H1 (cell line): ENCODE measurements around the gene SSR2. TPM values are rescaled to one million over a fixed set of nuclear protein-coding genes. Genes with fewer than 3 reads are reported as not detected.

Experiments used
- CTCF ChIA-PET: fragments of 300-600 bp; sonication (Branson Sonifier 250); formaldehyde crosslinking; loops from one replicate; lab custom pipeline; 2021; ENCODE audit not compliant: partially characterized antibody; lab: Charles Lee
- POLR2A ChIA-PET: fragments of 300-600 bp; sonication (Branson Sonifier 250); formaldehyde crosslinking; loops from one replicate; lab custom pipeline; 2021; ENCODE audit warnings: inconsistent platforms; ENCODE audit not compliant: partially characterized antibody; lab: Charles Lee
- DNase-seq, 2 experiments: peaks; one replicate each; pipeline versions ENCODE4 v3.0.0 to v3.0.0-alpha.2; 2010 to 2022; ENCODE audit warnings: low spot score in 2 of 2, low read depth in 1 of 2, mixed read lengths in 1 of 2
- FAIRE-seq: peaks from 2 replicates; lab custom pipeline; 2011; peaks lifted over from hg19 to GRCh38; lab: Jason Lieb, UNC
- H2AFZ ChIP-seq: 2 replicates; pipeline ENCODE4 v1.8.1; 2012; ENCODE audit warnings: low read length, inconsistent platforms
- H2AK5ac ChIP-seq: 2 replicates; pipeline ENCODE4 v1.6.1; 2013; ENCODE audit warnings: low read depth, low read length
- H2BK120ac ChIP-seq: replicated peaks from 2 replicates; pipeline ENCODE3; 2013; ENCODE audit warnings: low read depth, low read length, inconsistent platforms
- H2BK12ac ChIP-seq: 2 replicates; pipeline ENCODE4 v1.6.1; 2013; ENCODE audit warnings: low read depth, low read length
- H2BK15ac ChIP-seq: 2 replicates; pipeline ENCODE4 v1.6.1; 2013; ENCODE audit warnings: low read length
- H2BK20ac ChIP-seq: 2 replicates; pipeline ENCODE4 v1.6.1; 2013; ENCODE audit warnings: low read length
- H2BK5ac ChIP-seq: 2 replicates; pipeline ENCODE4 v1.6.1; 2013; ENCODE audit warnings: low read depth, low read length
- H3K14ac ChIP-seq: 2 replicates; pipeline ENCODE4 v1.6.1; 2013; ENCODE audit warnings: inconsistent platforms; ENCODE audit not compliant: insufficient read length
- H3K18ac ChIP-seq: 2 replicates; pipeline ENCODE4 v1.6.1; 2013; ENCODE audit warnings: low read length; ENCODE audit errors: extremely low read depth
- H3K23ac ChIP-seq: 2 replicates; pipeline ENCODE4 v1.6.1; 2013; ENCODE audit warnings: inconsistent platforms; ENCODE audit not compliant: insufficient read length
- H3K23me2 ChIP-seq: 2 replicates; pipeline ENCODE4 v1.6.1; 2013; ENCODE audit warnings: low read depth, low read length
- H3K27ac ChIP-seq: 2 replicates; pipeline ENCODE4 v1.6.1; 2011; ENCODE audit warnings: low read depth, low read length, inconsistent platforms
- H3K27me3 ChIP-seq, 4 experiments: replicated peaks in 1 of 4; 1 replicate in 1 of 4; 2 replicates in 3 of 4; pipeline versions ENCODE4 v1.6.1 to v1.8.1; 2011 to 2013; ENCODE audit warnings: low read length in 3 of 4, mild to moderate bottlenecking in 3 of 4, inconsistent platforms in 2 of 4, mixed read lengths in 2 of 4, moderate library complexity in 1 of 4; ENCODE audit not compliant: control insufficient read depth in 3 of 4, insufficient read depth in 3 of 4; ENCODE audit errors: extremely low read depth in 1 of 4
- H3K36me3 ChIP-seq, 4 experiments: 2 replicates each; pipeline versions ENCODE4 v1.6.1 to v1.8.1; 2011 to 2013; ENCODE audit warnings: mild to moderate bottlenecking in 4 of 4, low read length in 3 of 4, moderate library complexity in 2 of 4, control low read depth in 1 of 4, inconsistent platforms in 1 of 4; ENCODE audit not compliant: insufficient read depth in 4 of 4, control insufficient read depth in 2 of 4
- H3K4ac ChIP-seq: replicated peaks from 2 replicates; pipeline ENCODE3; 2013; ENCODE audit warnings: low read length, low read depth, mixed read lengths, inconsistent platforms; ENCODE audit not compliant: insufficient read length
- H3K4me1 ChIP-seq, 4 experiments: replicated peaks in 1 of 4; 1 replicate in 1 of 4; 2 replicates in 3 of 4; pipeline versions ENCODE4 v1.6.1 to v1.8.1; 2011 to 2013; ENCODE audit warnings: low read length in 3 of 4, inconsistent platforms in 2 of 4, mixed read lengths in 1 of 4; ENCODE audit not compliant: insufficient read depth in 4 of 4, control insufficient read depth in 3 of 4
- H3K4me2 ChIP-seq, 2 experiments: 2 replicates each; pipeline versions ENCODE4 v1.6.1 to v1.8.1; 2011 to 2013; ENCODE audit warnings: low read depth in 2 of 2, low read length in 2 of 2, control low read depth in 1 of 2, inconsistent platforms in 1 of 2, mild to moderate bottlenecking in 1 of 2; ENCODE audit not compliant: insufficient read depth in 1 of 2
- H3K4me3 ChIP-seq, 4 experiments: fragments of 200-600, 300-600 bp in 1 of 4; sonication (generic), shearing (Covaris generic), sonication (Bioruptor Twin) in 1 of 4; 2 replicates each; pipeline versions ENCODE4 v1.5.1 to v1.8.1; 2011 to 2016; ENCODE audit warnings: low read length in 4 of 4, low read depth in 3 of 4, control low read depth in 2 of 4, inconsistent platforms in 2 of 4, mild to moderate bottlenecking in 2 of 4, mixed read lengths in 1 of 4, moderate library complexity in 1 of 4; ENCODE audit not compliant: insufficient read depth in 2 of 4; ENCODE audit errors: extremely low read depth in 1 of 4
- H3K56ac ChIP-seq: replicated peaks from 2 replicates; pipeline ENCODE3; 2013; ENCODE audit warnings: low read depth, mild to moderate bottlenecking, mixed read lengths, low read length, inconsistent platforms; ENCODE audit not compliant: insufficient read length
- H3K79me1 ChIP-seq: 2 replicates; pipeline ENCODE4 v1.6.1; 2013; ENCODE audit warnings: low read depth, low read length, control low read depth
- H3K79me2 ChIP-seq, 2 experiments: 2 replicates each; pipeline versions ENCODE4 v1.6.1 to v1.8.1; 2012 to 2013; ENCODE audit warnings: low read length in 2 of 2, mild to moderate bottlenecking in 2 of 2, inconsistent platforms in 1 of 2; ENCODE audit not compliant: insufficient read depth in 2 of 2, control insufficient read depth in 1 of 2
- H3K9ac ChIP-seq, 4 experiments: replicated peaks in 1 of 4; 1 replicate in 1 of 4; 2 replicates in 3 of 4; pipeline versions ENCODE4 v1.6.1 to v1.8.1; 2011 to 2013; ENCODE audit warnings: low read depth in 3 of 4, low read length in 3 of 4, control low read depth in 2 of 4, mild to moderate bottlenecking in 2 of 4, moderate library complexity in 2 of 4, inconsistent platforms in 1 of 4; ENCODE audit errors: extremely low read depth in 1 of 4
- H3K9me3 ChIP-seq, 2 experiments: 2 replicates each; pipeline versions ENCODE4 v1.6.1 to v1.8.1; 2012 to 2013; ENCODE audit warnings: mild to moderate bottlenecking in 2 of 2, moderate library complexity in 2 of 2, control low read depth in 1 of 2, inconsistent platforms in 1 of 2, low read depth in 1 of 2, low read length in 1 of 2, mixed read lengths in 1 of 2; ENCODE audit not compliant: insufficient read depth in 2 of 2
- H4K20me1 ChIP-seq, 2 experiments: replicated peaks in 1 of 2; 2 replicates each; pipeline versions ENCODE3 to v1.8.1; 2011 to 2013; ENCODE audit warnings: inconsistent platforms in 2 of 2, low read length in 2 of 2, mild to moderate bottlenecking in 1 of 2; ENCODE audit not compliant: insufficient read depth in 2 of 2, control insufficient read depth in 1 of 2
- H4K5ac ChIP-seq: 2 replicates; pipeline ENCODE4 v1.6.1; 2013; ENCODE audit warnings: low read length, low read depth, mixed read lengths, inconsistent platforms; ENCODE audit not compliant: insufficient read length
- H4K8ac ChIP-seq: 2 replicates; pipeline ENCODE4 v1.8.0; 2013; ENCODE audit warnings: mild to moderate bottlenecking, moderate library complexity, low read length, inconsistent platforms; ENCODE audit not compliant: insufficient read depth; ENCODE audit errors: extremely low read depth
- H4K91ac ChIP-seq: replicated peaks from 2 replicates; pipeline ENCODE3; 2013; ENCODE audit warnings: low read length, mixed read lengths, inconsistent platforms; ENCODE audit not compliant: insufficient read length
- CBX8 ChIP-seq: fragments of 300-800, 300-1000 bp; sonication (generic); IDR thresholded peaks from 2 replicates; pipeline ENCODE4 v1.7.1; 2016; ENCODE audit warnings: low read depth, low read length, borderline replicate concordance
- CREB1 ChIP-seq: IDR thresholded peaks from 2 replicates; pipeline ENCODE4 v1.6.1; 2012; ENCODE audit warnings: inconsistent platforms
- RNF2 ChIP-seq: fragments of 200-900, 300-1000 bp; sonication (generic); IDR thresholded peaks from 2 replicates; pipeline ENCODE4 v1.7.1; 2016; ENCODE audit warnings: borderline replicate concordance, low read depth, mild to moderate bottlenecking, antibody characterized with exemption, low read length; ENCODE audit not compliant: poor library complexity, severe bottlenecking; ENCODE audit errors: missing control alignments
- SIRT6 ChIP-seq: IDR thresholded peaks from one replicate; pipeline ENCODE4 v1.7.1; 2012; ENCODE audit warnings: low read length, inconsistent platforms
- SP1 ChIP-seq: IDR thresholded peaks from 2 replicates; pipeline ENCODE4 v1.6.1; 2011; ENCODE audit warnings: low read depth, low read length
- WGBS, 2 experiments: shearing (Covaris generic) in 1 of 2; methylation state at CpG; one replicate each; pipeline versions ENCODE4 v1.1.6 to v1.1.7; 2013 to 2015; ENCODE audit warnings: low lambda C conversion rate in 2 of 2, mixed read lengths in 2 of 2, inconsistent platforms in 1 of 2, low coverage in 1 of 2, missing lambda C conversion rate in 1 of 2; ENCODE audit not compliant: insufficient replicate concordance in 2 of 2, insufficient coverage in 1 of 2, insufficient read length in 1 of 2; ENCODE audit errors: extremely low coverage in 1 of 2, missing lambda C conversion rate in 1 of 2; 5-methylcytosine and 5-hydroxymethylcytosine counted together
- polyA plus RNA-seq, 7 experiments: library from polyadenylated mRNA; depleted of rRNA in 3 of 7; stranded (reverse) in 5 of 7; unstranded in 2 of 7; fragments of >200 nt in 5 of 7; fragments of 200-250 nt in 2 of 7; gene quantifications; 1 replicate in 5 of 7; 2 replicates in 1 of 7; 4 replicates in 1 of 7; pipeline versions ENCODE4 v1.2.1 to v1.2.3, GENCODE V29; 2011 to 2013; ENCODE audit warnings: missing spikeins in 2 of 7, mixed read lengths in 2 of 7
- total RNA-seq: library from RNA; stranded (reverse); fragmentation: NEBNext Ultra II Directional; extraction: Animal tissue kit (Norgen Biotek cat#: 25700); gene quantifications from 2 replicates; pipeline ENCODE4 v1.2.1, GENCODE V29; 2021

SSR2 gene
- total and polyA plus RNA-seq, 2 of the 8 experiments (the other 6 are each of a cell fraction or from before 2014, with no cell fraction given), result 190 to 648 TPM

GRCh38 chr1:156050376-156050775 lies 29.6 kb upstream of the SSR2 start:
- Histone ChIP-seq H2AFZ (no peak overlapping the region), H3K23me2 (peaks cover 9% of the 10 kb centered on the region), H2BK20ac (no peak overlapping the region), H3K4ac (no peak overlapping the region), H3K56ac (no peak overlapping the region), H2AK5ac (no peak overlapping the region), H4K8ac (no peak overlapping the region), H3K4me2 (no peak overlapping the region), H2BK5ac (no peak overlapping the region), H3K14ac (no peak overlapping the region), H3K4me1 (peaks cover 0 to under 1% (median 0%) of the 10 kb centered on the region in 4 experiments; a peak in 1 of 7 replicates), H3K36me3 (peaks cover 12 to 25% (median 22%) of the 10 kb centered on the region in 4 experiments; a peak in 7 of 8 replicates), H2BK12ac (no peak overlapping the region), H3K79me1 (peaks cover 3% of the 10 kb centered on the region), H3K27me3 (no peaks in the 10 kb centered on the region), H2BK120ac (no peak overlapping the region), H3K23ac (no peak overlapping the region), H4K20me1 (no peaks in the 10 kb centered on the region), H3K79me2 (peaks cover 0 to 20% of the 10 kb centered on the region in 2 experiments; a peak in 3 of 4 replicates), H3K4me3 (no peak overlapping the region), H3K9ac (no peak overlapping the region), H3K18ac (no peak overlapping the region), H3K9me3 (no peaks in the 10 kb centered on the region), H4K91ac (no peak overlapping the region), H3K27ac (no peak overlapping the region), H4K5ac (no peak overlapping the region), H2BK15ac (no peak overlapping the region)
- POLR2A ChIA-PET, result interaction anchor here (0.6 to 1.1 kb wide), 2 partner anchors 12 to 16 kb away, joined by 3 to 5 read pairs; no protein-coding TSS in a partner anchor
- DNase-seq, result no peak
- 98% methylated on average over 4 of the region's 4 CpGs; no CpG with 5 or more reads in 1 of the 2 experiments for WGBS, 2 experiments
- CTCF ChIA-PET, result interaction anchor here (0.9 to 12.9 kb wide), 8 partner anchors 17 to 147 kb away, joined by 3 to 139 read pairs (median 4); no protein-coding TSS in a partner anchor
- no peak for FAIRE-seq
- TF ChIP-seq RNF2 (no peak), CREB1 (no peak), SIRT6 (no peak), CBX8 (no peak), SP1 (no peak)
